SIG-M5 treated with dmso at 0.1 percent for 504 hours (cell line): ENCODE measurements around the gene SOX13.

Source experiments
- DNase-seq: peaks from one replicate; lab custom pipeline; 2025; ENCODE audit not compliant: unreplicated experiment; lab: John Stamatoyannopoulos, UW

The SOX13 gene

DNA sequence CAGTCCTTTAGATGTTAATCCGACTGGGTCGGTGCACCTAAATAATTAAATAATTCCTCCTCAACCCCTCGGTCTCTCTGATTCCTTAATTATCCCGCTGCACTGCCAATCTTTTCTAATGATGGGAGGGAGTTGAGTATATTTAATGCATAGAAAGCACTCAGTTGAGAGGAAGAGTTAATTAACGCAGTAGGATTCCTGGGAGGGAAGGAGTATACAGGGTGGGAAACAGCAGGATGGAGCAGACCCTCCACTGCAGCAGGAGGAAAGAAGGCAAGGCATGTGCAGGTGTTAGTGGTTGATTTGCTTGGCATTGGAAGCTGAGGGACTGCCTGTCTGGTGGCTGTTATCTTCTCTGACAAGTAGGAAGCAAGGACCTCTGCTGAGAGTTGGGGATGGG, 103.1 kb downstream of the SOX13 start:
- no peak for DNase-seq

DNA sequence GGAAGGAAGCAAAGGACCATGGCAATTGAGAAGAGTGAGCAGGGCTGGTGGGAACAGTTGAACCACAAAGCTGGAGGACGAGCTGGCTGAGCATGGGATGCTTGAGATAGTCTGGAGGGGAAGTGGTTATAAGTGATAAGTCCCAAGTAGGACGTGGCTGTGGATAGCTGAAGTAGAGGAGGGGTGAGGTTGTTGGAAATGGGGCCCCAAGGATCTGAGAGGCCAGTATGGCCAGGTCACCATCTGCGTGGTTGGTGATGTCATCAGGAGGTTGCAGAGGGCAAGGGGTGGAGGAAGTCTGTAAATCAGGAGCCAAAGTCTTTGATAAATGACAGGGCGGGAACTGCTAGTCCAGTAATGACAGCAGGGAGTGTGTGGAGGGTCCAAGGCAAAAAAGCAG, 104.2 kb downstream of the SOX13 start:
- no peak for DNase-seq
